Measurements from ENCODE around the gene KLHL2.
"Not testable (repeated sequence)": the region's sequence is repeated elsewhere in the genome, so short reads cannot be mapped to it uniquely, and the experiment has no call there.

Gene KLHL2, protein sequence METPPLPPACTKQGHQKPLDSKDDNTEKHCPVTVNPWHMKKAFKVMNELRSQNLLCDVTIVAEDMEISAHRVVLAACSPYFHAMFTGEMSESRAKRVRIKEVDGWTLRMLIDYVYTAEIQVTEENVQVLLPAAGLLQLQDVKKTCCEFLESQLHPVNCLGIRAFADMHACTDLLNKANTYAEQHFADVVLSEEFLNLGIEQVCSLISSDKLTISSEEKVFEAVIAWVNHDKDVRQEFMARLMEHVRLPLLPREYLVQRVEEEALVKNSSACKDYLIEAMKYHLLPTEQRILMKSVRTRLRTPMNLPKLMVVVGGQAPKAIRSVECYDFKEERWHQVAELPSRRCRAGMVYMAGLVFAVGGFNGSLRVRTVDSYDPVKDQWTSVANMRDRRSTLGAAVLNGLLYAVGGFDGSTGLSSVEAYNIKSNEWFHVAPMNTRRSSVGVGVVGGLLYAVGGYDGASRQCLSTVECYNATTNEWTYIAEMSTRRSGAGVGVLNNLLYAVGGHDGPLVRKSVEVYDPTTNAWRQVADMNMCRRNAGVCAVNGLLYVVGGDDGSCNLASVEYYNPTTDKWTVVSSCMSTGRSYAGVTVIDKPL

DNA sequence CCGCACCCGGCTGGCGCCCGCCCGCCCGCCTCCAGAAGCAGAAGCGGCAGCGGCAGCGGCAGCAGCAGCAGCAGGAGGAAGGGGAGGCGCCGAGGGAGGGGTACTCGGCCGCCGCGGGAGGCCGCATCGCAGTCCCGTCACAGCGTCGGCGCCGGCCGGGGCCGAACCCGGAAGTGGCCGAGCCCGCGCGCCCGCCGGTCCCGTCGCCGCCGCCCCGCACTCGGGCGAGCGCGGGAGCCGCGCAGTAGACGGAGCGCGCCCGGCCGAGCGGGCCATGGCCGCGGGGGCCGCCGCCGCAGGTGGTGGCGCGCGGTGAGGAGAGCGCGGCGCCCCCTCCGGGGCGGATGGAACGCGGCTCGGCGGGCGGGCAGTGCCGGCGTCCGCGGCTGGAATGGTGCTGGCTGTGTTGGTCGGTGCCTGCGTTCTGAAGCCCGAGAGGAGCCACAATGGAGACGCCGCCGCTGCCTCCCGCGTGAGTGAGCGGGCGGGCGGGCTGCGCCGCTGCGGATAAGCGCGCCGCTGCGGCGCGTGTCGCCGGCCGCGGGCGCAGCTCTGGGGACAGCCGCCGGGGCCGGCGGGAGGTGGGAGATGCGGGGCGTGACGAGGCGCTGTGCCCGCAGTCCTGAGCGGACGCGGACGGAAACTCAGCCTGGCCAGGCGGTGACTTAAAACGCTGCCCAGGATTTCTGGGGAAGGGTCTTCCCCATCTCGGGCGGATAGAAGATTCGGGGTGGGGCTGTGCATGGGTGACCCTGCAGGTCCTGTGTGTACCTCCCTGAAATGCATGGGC is at the start of gene KLHL2:
TSS of gene KLHL2 (plus strand) at position 131 of the 790 bp plus-strand sequence. CDS start at position 447, 316 bp downstream.
- peaks cover 53% of the 10 kb centered on the region for H3K4me1 Mint-ChIP-seq
- H3K27me3 Mint-ChIP-seq, result no peaks in the 10 kb centered on the region
- DNase-seq (ENCODE audit: low spot score in 2 of 2), result peak; percentile 31 to 36
- H3K27ac Mint-ChIP-seq (ENCODE audit: low read depth), result peak within 1 kb of the TSS; percentile 60
- H3K4me3 Mint-ChIP-seq, result peak within 1 kb of the TSS; percentile 78
- no peaks in the 10 kb centered on the region for H3K36me3 Mint-ChIP-seq (ENCODE audit: insufficient read depth)
- no peaks in the 10 kb centered on the region for H3K9me3 Mint-ChIP-seq
- ATAC-seq (replicated peaks; ENCODE audit: extremely low read depth, poor library complexity, severe bottlenecking), result peak; percentile 70

DNA sequence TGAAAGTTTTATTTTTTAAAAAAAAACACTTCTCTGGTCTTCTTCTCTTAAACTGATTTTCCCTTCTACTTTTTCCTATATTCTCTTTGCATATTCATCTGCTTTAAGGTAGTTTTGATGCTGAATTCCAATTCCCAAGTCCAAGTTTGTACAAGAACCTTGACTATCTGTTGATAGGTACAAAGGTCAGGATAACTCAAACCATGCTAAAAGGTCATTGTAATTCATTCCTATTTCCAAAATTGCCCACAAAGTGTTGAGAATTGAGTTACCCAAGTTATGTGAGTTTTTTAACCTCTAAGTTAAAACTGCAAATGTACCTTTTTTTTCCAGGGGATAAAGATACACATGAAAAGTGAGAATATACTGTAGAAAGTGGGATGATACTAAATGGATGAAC is 48.6 kb upstream of the KLHL2 start:
- ATAC-seq (replicated peaks; ENCODE audit: extremely low read depth, poor library complexity, severe bottlenecking), result no peak
- peaks cover 8% of the 10 kb centered on the region for H3K9me3 Mint-ChIP-seq
- H3K36me3 Mint-ChIP-seq (ENCODE audit: insufficient read depth), result no peaks in the 10 kb centered on the region
- peaks cover 49% of the 10 kb centered on the region for H3K27me3 Mint-ChIP-seq
- H3K4me3 Mint-ChIP-seq, result no peak overlapping the region
- no peaks in the 10 kb centered on the region for H3K4me1 Mint-ChIP-seq
- DNase-seq (ENCODE audit: low spot score in 2 of 2), result no peak
- no peak overlapping the region for H3K27ac Mint-ChIP-seq (ENCODE audit: low read depth)

DNA sequence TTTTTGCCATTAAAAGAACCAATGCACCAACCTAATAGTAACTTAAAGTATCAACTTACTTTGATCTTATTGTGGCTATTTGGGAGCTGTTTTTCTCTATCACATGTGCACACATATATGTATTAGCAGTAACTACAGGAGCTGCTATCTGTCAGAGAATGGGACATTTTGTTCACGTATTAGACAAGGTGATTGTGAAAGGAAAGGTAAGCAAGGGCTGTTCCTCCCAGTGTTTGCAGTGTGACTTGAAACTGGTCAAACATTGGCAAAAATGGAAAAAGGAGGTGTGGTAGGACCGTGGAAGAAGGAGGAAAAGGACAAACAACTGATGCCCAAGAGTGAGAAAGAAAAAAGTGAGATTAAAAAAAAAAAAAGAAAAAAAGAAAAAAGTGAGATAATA is 43.1 kb upstream of the KLHL2 start:
- no peaks in the 10 kb centered on the region for H3K4me1 Mint-ChIP-seq
- no peak for ATAC-seq (replicated peaks; ENCODE audit: extremely low read depth, poor library complexity, severe bottlenecking)
- no peaks in the 10 kb centered on the region for H3K36me3 Mint-ChIP-seq (ENCODE audit: insufficient read depth)

DNA sequence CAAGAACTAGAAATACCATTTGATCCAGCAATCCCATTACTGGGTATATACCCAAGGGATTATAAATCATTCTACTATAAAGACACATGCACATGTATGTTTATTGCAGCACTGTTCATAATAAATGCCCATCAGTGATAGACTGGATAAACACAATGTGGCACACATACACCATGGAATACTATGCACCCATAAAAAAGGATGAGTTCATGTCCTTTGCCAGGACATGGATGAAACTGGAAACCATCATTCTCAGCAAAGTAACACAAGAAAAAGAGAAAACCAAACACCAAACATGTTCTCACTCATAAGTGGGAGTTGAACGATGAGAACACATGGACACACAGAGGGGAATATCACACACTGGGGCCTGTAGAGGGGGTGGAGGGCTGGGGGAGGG is 40.5 kb upstream of the KLHL2 start:
- H3K9me3 Mint-ChIP-seq; H3K36me3 Mint-ChIP-seq (ENCODE audit: insufficient read depth); H3K4me1 Mint-ChIP-seq; H3K27ac Mint-ChIP-seq (ENCODE audit: low read depth); ATAC-seq (replicated peaks; ENCODE audit: extremely low read depth, poor library complexity, severe bottlenecking); H3K4me3 Mint-ChIP-seq; DNase-seq (ENCODE audit: low spot score in 2 of 2): not testable (repeated sequence)
- H3K27me3 Mint-ChIP-seq, result peaks cover 15% of the 10 kb centered on the region

More for the DNA sequence above, 43.1 kb upstream of the KLHL2 start:
- no peak overlapping the region for H3K27ac Mint-ChIP-seq (ENCODE audit: low read depth)
- peaks cover 11% of the 10 kb centered on the region for H3K27me3 Mint-ChIP-seq
- H3K4me3 Mint-ChIP-seq, result no peak overlapping the region
- no peak for DNase-seq (ENCODE audit: low spot score in 2 of 2)
- peaks cover 9% of the 10 kb centered on the region for H3K9me3 Mint-ChIP-seq

DNA sequence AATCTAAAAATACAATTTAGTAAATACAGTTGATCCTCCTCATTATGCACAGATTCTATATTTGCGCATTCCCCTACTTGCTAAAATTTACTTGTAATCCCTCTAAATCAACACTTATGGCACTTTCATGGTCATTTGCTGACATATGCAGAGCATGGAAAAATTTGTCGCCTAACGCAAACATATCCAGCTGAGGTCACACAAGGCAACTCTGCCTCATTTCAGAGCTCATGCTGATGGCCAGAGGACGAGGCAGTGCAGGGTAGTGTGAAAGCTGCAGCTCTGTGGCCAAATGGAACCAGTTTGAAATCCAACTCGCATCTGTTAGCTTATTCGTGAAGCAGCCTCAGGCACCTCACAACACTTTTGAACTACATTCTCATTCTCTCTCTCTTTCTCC is 39.7 kb upstream of the KLHL2 start:
- no peak overlapping the region for H3K4me3 Mint-ChIP-seq
- H3K36me3 Mint-ChIP-seq (ENCODE audit: insufficient read depth), result no peaks in the 10 kb centered on the region
- peaks cover 9% of the 10 kb centered on the region for H3K9me3 Mint-ChIP-seq
- H3K27ac Mint-ChIP-seq (ENCODE audit: low read depth), result no peak overlapping the region
- H3K27me3 Mint-ChIP-seq, result peaks cover 23% of the 10 kb centered on the region
- ATAC-seq (replicated peaks; ENCODE audit: extremely low read depth, poor library complexity, severe bottlenecking), result no peak
- H3K4me1 Mint-ChIP-seq, result no peaks in the 10 kb centered on the region
- DNase-seq (ENCODE audit: low spot score in 2 of 2), result no peak

DNA sequence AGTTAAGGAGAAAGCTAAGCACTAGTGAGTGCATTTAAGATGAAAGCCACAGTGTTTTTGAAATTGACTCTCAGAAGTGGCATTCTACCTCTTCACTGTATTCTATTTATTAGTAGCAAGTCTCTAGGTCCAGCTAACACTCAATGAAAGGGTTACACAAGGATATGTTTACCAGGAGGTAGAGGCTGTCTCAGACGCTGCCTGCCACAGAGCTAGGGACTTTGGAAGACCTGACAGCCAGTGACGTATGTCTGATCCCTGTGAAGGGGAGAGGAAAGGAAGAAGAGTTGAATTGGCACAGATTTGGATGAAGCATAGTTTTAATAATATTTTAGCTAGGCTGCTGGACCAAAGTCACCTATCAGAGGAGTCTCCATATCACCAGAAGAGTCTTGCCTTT is 36.5 kb upstream of the KLHL2 start:
- H3K36me3 Mint-ChIP-seq (ENCODE audit: insufficient read depth), result no peaks in the 10 kb centered on the region
- ATAC-seq (replicated peaks; ENCODE audit: extremely low read depth, poor library complexity, severe bottlenecking) (no peak), DNase-seq (ENCODE audit: low spot score in 2 of 2) (no peak)
- H3K4me3 Mint-ChIP-seq, result no peak overlapping the region
- H3K9me3 Mint-ChIP-seq, result peaks cover 14% of the 10 kb centered on the region
- H3K4me1 Mint-ChIP-seq, result no peaks in the 10 kb centered on the region
- H3K27ac Mint-ChIP-seq (ENCODE audit: low read depth), result no peak overlapping the region
- H3K27me3 Mint-ChIP-seq, result peaks cover 40% of the 10 kb centered on the region

DNA sequence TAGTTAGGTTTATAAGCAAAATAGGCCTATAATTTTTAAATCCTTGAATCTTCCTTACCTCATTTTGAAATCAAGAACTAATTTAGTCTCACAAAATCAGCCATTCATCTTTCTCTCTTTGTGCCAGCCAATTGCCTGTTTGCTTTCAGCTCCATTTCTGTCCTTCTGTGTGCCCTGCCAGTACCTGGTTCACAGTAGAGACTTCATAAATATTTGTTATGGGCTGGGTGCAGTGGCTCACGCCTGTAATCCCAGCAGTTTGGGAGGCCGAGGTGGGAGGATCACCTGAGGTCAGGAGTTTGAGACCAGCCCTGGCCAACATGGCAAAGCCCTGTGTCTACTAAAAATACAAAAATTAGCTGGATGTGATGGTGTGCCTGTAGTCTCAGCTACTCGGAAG is 31.9 kb upstream of the KLHL2 start:
- not testable (repeated sequence) for H3K36me3 Mint-ChIP-seq (ENCODE audit: insufficient read depth); H3K9me3 Mint-ChIP-seq; H3K27ac Mint-ChIP-seq (ENCODE audit: low read depth); DNase-seq (ENCODE audit: low spot score in 2 of 2); ATAC-seq (replicated peaks; ENCODE audit: extremely low read depth, poor library complexity, severe bottlenecking); H3K4me3 Mint-ChIP-seq; H3K4me1 Mint-ChIP-seq
- H3K27me3 Mint-ChIP-seq, result peaks cover 72% of the 10 kb centered on the region

DNA sequence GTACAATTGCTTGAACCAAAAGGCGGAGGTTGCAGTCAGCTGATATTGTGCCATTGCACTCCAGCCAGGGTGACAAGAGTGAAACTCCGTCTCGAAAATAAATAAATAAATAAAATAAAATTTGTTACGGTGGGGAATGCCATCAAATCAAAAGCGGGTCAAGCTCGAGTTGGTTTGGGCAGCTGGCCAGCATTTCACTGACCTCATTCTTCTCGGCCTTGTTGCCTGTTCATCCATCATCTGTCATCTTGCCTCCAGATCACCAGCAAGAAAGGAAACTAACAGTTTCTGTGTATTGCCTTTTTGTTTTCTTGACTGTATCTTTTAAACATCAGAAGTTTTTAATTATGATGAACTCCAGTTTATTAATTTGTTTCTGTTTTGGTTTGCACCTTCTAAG is 31.5 kb upstream of the KLHL2 start:
- Mint-ChIP-seq H3K9me3 (peaks cover 5% of the 10 kb centered on the region), H3K36me3 (ENCODE audit: insufficient read depth) (no peaks in the 10 kb centered on the region), H3K27me3 (peaks cover 68% of the 10 kb centered on the region), H3K27ac (ENCODE audit: low read depth) (no peak overlapping the region), H3K4me1 (no peaks in the 10 kb centered on the region), H3K4me3 (no peak overlapping the region)
- no peak for DNase-seq (ENCODE audit: low spot score in 2 of 2)
- no peak for ATAC-seq (replicated peaks; ENCODE audit: extremely low read depth, poor library complexity, severe bottlenecking)

DNA sequence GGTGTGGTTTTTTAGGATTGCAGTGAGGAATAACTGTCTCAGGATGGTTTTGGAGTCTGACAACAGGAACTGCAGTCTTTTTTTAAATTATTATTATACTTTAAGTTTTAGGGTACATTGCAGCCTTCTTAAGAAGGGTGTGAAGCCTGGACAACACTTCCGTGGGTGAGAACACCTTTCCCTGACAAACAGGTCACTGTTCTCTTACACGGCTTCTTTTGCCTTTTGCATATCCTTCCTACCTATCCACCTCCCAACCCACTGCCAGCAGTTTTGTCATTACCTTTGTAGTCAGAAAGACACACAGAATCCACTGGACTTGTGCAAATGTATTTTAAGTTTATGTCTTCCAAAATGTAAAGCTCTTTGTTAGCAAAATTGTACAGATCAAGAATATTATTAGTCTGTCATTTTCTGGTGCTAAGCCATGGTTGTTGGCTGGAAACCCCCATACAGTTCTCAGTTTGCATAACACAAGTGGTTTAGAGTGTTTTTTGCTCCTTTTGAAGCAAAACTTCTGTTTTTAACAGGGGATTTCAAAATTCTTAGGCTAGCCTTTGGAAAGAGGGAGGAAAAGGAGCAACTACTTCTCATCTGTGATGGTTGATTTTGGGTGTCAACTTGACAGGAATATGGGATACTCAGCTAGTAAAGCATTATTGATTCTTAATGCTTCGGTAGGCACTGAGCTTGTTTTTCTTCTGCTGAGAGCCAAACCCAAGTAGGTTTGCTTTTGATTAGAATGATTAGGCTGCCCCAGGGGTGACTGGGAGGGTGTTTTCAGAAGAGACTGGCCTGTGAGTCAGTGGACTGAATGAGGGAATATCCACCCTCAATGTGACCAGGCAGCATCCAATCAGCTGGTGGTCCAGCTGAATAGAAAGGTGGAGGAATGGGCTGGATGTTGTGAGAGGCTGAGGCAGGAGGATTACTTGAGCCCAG is 29.4 kb upstream of the KLHL2 start:
- peaks cover 63% of the 10 kb centered on the region for H3K27me3 Mint-ChIP-seq
- DNase-seq (ENCODE audit: low spot score in 2 of 2) (no peak), ATAC-seq (replicated peaks; ENCODE audit: extremely low read depth, poor library complexity, severe bottlenecking) (no peak)
- H3K4me1 Mint-ChIP-seq, result no peaks in the 10 kb centered on the region
- H3K27ac Mint-ChIP-seq (ENCODE audit: low read depth), result no peak overlapping the region
- no peak overlapping the region for H3K4me3 Mint-ChIP-seq
- H3K36me3 Mint-ChIP-seq (ENCODE audit: insufficient read depth), result no peaks in the 10 kb centered on the region
- H3K9me3 Mint-ChIP-seq, result peaks cover 5% of the 10 kb centered on the region

DNA sequence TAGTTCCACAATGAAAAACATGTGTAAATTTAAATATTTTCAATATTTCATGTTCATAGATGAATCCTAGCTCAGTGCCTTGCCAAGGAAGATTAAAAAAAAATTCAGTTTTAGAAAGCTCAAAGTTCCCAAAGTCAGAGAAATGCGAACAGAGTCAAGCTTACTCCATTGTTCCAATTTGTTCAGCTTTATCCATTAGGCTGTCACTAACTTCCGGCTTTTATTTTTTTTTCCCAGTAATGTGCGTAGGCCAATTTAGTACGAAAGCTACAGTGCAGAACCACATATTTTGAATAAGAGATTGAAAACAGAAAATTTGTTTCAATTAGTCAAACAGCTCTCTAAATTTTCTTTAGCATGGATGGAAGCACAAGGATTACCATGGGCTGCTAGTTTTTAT is 23.1 kb upstream of the KLHL2 start:
- no peaks in the 10 kb centered on the region for H3K36me3 Mint-ChIP-seq (ENCODE audit: insufficient read depth)
- DNase-seq (ENCODE audit: low spot score in 2 of 2), result no peak
- no peaks in the 10 kb centered on the region for H3K9me3 Mint-ChIP-seq
- no peak overlapping the region for H3K4me3 Mint-ChIP-seq
- H3K4me1 Mint-ChIP-seq, result no peaks in the 10 kb centered on the region
- H3K27me3 Mint-ChIP-seq, result peaks cover 22% of the 10 kb centered on the region
- H3K27ac Mint-ChIP-seq (ENCODE audit: low read depth), result no peak overlapping the region
- no peak for ATAC-seq (replicated peaks; ENCODE audit: extremely low read depth, poor library complexity, severe bottlenecking)

DNA sequence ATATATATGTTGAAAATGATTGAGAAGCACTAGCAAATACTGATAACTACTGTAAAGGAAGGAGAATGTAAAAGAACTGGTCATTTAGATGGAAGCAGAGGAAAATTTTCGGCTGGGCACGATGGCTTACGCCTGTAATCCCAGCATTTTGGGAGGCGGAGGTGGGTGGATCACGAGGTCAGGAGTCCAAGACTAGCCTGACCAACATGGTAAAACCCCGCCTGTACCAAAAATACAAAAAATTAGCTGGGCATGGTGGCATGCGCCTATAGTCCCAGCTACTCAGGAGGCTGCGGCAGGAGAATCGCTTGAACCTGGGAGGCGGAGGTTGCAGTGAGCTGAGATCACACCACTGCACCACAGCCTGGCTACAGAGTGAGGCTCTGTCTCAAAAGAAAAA is 22.4 kb upstream of the KLHL2 start:
- H3K4me3 Mint-ChIP-seq; H3K27ac Mint-ChIP-seq (ENCODE audit: low read depth); H3K36me3 Mint-ChIP-seq (ENCODE audit: insufficient read depth); ATAC-seq (replicated peaks; ENCODE audit: extremely low read depth, poor library complexity, severe bottlenecking); H3K4me1 Mint-ChIP-seq; H3K9me3 Mint-ChIP-seq; DNase-seq (ENCODE audit: low spot score in 2 of 2): not testable (repeated sequence)
- H3K27me3 Mint-ChIP-seq, result peaks cover 15% of the 10 kb centered on the region

DNA sequence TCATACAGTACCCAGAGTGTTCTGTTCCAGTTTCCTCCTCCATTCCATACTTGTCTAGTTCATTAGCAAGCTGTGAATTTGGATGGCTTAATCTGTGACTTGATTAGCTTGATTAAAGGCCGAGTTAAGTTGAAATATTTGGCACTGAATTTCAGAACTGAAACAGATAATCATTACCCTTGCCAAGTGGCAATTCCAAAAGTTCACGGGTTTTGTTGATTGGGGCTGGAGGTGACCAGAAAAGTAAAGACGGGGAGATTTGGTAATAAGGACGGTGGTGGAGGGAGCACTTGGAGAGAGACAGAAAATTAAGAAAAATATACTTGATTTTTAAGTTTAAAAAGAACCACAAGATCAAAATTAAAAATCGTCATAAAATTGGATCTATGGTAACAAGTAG is 21.9 kb upstream of the KLHL2 start:
- ATAC-seq (replicated peaks; ENCODE audit: extremely low read depth, poor library complexity, severe bottlenecking), result no peak
- Mint-ChIP-seq H3K9me3 (no peaks in the 10 kb centered on the region), H3K4me3 (no peak overlapping the region), H3K27me3 (peaks cover 15% of the 10 kb centered on the region), H3K27ac (ENCODE audit: low read depth) (no peak overlapping the region), H3K36me3 (ENCODE audit: insufficient read depth) (no peaks in the 10 kb centered on the region), H3K4me1 (no peaks in the 10 kb centered on the region)
- DNase-seq (ENCODE audit: low spot score in 2 of 2), result no peak

All from central memory CD8-positive, alpha-beta T cell (primary cell).